ENCODE results near the gene NT5DC3.

- TF ChIP-seq CTCF (IDR thresholded peaks at IDR 0.05) (no peak), POLR2AphosphoS5 (IDR thresholded peaks at IDR 0.05; ENCODE audit: insufficient read depth in 1 of 2, low read depth in 1 of 2) (no peak)
Measured at GRCh38 chr12:103823871-103824270, 17.2 kb downstream of the NT5DC3 start.
